GM18499 (cell line): ENCODE results near the gene SLC66A2.

Experiments
- ATAC-seq: cut with Tn5 transposase; IDR thresholded peaks from one replicate; pipeline ENCODE4 v1.9.1; 2021; ENCODE audit warnings: moderate number of reproducible peaks; ENCODE audit not compliant: insufficient read depth, unreplicated experiment

Gene SLC66A2

GRCh38 chr18:79906706-79907105 is 44.7 kb downstream of the SLC66A2 start:
- ATAC-seq: no peak

- no peak for ATAC-seq
Observed at GRCh38 chr18:79905993-79906392, 45.5 kb downstream of the SLC66A2 start.

- no peak for ATAC-seq
Observed at GRCh38 chr18:79905389-79905911, 46.0 kb downstream of the SLC66A2 start.

- ATAC-seq: no peak
Observed at GRCh38 chr18:79904357-79905147, 46.9 kb downstream of the SLC66A2 start.

- ATAC-seq: no peak
Observed at GRCh38 chr18:79903787-79904356, 47.6 kb downstream of the SLC66A2 start.

GRCh38 chr18:79903071-79903635 is 48.3 kb downstream of the SLC66A2 start:
- no peak for ATAC-seq

- ATAC-seq: no peak
Observed at GRCh38 chr18:79902640-79903039, 48.8 kb downstream of the SLC66A2 start.

GRCh38 chr18:79902075-79902474 is 49.4 kb downstream of the SLC66A2 start:
- ATAC-seq: no peak

GRCh38 chr18:79901665-79902064 is 49.8 kb downstream of the SLC66A2 start:
- ATAC-seq: no peak

GRCh38 chr18:79900610-79901570 is 50.6 kb downstream of the SLC66A2 start:
- no peak for ATAC-seq

- ATAC-seq: no peak
Observed at GRCh38 chr18:79899609-79900445, 51.6 kb downstream of the SLC66A2 start.

GRCh38 chr18:79898952-79899608 is 52.4 kb downstream of the SLC66A2 start:
- ATAC-seq: no peak

- ATAC-seq: no peak
Observed at GRCh38 chr18:79897940-79898625, 53.4 kb downstream of the SLC66A2 start.

GRCh38 chr18:79896738-79897137 is 54.7 kb downstream of the SLC66A2 start:
- ATAC-seq: no peak

GRCh38 chr18:79890674-79891073 is 60.8 kb downstream of the SLC66A2 start:
- no peak for ATAC-seq

- ATAC-seq: no peak
Observed at GRCh38 chr18:79889569-79889968, 61.9 kb downstream of the SLC66A2 start.

GRCh38 chr18:79888016-79888415 is 63.4 kb downstream of the SLC66A2 start:
- no peak for ATAC-seq
